Skeletal muscle tissue (tissue), 4 donors: ENCODE data around the gene CAPN2. TPM values are rescaled to one million over a fixed set of nuclear protein-coding genes. Genes with fewer than 3 reads are reported as not detected.
"Not testable (repeated sequence)": the region's sequence is repeated elsewhere in the genome, so short reads cannot be mapped to it uniquely, and the experiment has no call there.

ENCODE experiments used
- H3K27ac ChIP-seq: one replicate; pipeline ENCODE4 v1.7.0; 2013; ENCODE audit warnings: mild to moderate bottlenecking, low read depth, low read length, inconsistent platforms
- H3K27me3 ChIP-seq, 3 donors: one replicate each; pipeline ENCODE4 v1.7.0; 2013; ENCODE audit warnings: low read length in 3 of 3; ENCODE audit not compliant: control insufficient read depth in 3 of 3, insufficient read depth in 3 of 3
- H3K36me3 ChIP-seq, 3 donors: one replicate each; pipeline ENCODE4 v1.7.0; 2013; ENCODE audit warnings: low read length in 3 of 3; ENCODE audit not compliant: control insufficient read depth in 3 of 3, insufficient read depth in 3 of 3
- H3K4me1 ChIP-seq, 3 donors: one replicate each; pipeline ENCODE4 v1.7.0; 2013; ENCODE audit warnings: low read length in 3 of 3, mild to moderate bottlenecking in 3 of 3; ENCODE audit not compliant: control insufficient read depth in 3 of 3, insufficient read depth in 3 of 3
- H3K4me3 ChIP-seq, 3 donors: one replicate each; pipeline ENCODE4 v1.7.0; 2013; ENCODE audit warnings: low read length in 3 of 3
- H3K9ac ChIP-seq, 3 donors: one replicate each; pipeline ENCODE4 v1.7.0; 2013; ENCODE audit warnings: low read length in 3 of 3, mild to moderate bottlenecking in 3 of 3, moderate library complexity in 2 of 3, low read depth in 1 of 3
- H3K9me3 ChIP-seq, 3 donors: one replicate each; pipeline ENCODE4 v1.7.0; 2013; ENCODE audit warnings: low read length in 3 of 3; ENCODE audit not compliant: control insufficient read depth in 3 of 3
- total RNA-seq: library from RNA; depleted of rRNA; stranded (reverse); fragments of >200 nt; gene quantifications from one replicate; pipeline ENCODE4 v1.2.3, GENCODE V29; 2014
- donor health status: Osteomylitis.

CAPN2 gene
- total RNA-seq, 1 donor from 2014 or later: 78.8 TPM

GRCh38 chr1:223726380-223727001 is 14.2 kb downstream of the CAPN2 start:
- H3K4me3 ChIP-seq: peak overlapping the region in 2 of 3 donors; percentile 13 to 39
- H3K27me3 ChIP-seq: no peaks in the 10 kb centered on the region
- no peaks in the 10 kb centered on the region for H3K9me3 ChIP-seq
- peaks cover 32 to 42% (median 39%) of the 10 kb centered on the region in 3 donors for H3K4me1 ChIP-seq
- H3K36me3 ChIP-seq: peaks cover 4 to 20% (median 18%) of the 10 kb centered on the region in 3 donors
- peak overlapping the region in 2 of 3 donors; percentile 7 to 12 for H3K9ac ChIP-seq
- H3K27ac ChIP-seq: peak overlapping the region; percentile 62

DNA sequence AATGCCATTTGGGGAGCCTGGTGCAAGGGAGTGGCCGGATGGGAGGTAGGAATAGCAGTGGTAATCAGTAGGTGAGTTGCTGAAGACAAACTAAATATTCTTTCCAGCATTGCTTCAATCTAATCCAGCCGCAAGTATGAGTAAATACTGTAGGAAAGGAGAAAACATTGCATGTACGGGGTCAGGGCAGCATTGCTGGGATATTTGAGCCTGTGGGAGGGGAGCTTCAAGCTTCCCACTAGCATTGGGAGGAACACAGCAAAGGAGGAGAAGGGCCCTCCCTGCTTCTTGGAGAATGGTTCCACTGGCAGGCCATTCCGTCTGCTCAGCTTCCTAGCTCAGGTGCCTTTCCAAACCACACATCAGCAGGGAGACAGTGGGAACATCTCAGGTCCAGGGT is 15.2 kb downstream of the CAPN2 start:
- H3K9me3 ChIP-seq: no peaks in the 10 kb centered on the region
- peak overlapping the region; percentile 42 for H3K27ac ChIP-seq
- no peak overlapping the region for H3K9ac ChIP-seq
- H3K4me1 ChIP-seq: peaks cover 41 to 47% (median 42%) of the 10 kb centered on the region in 3 donors
- no peaks in the 10 kb centered on the region for H3K27me3 ChIP-seq
- H3K36me3 ChIP-seq: peaks cover 3 to 18% (median 18%) of the 10 kb centered on the region in 3 donors
- no peak overlapping the region for H3K4me3 ChIP-seq

GRCh38 chr1:223729906-223730305 is 17.6 kb downstream of the CAPN2 start:
- Histone ChIP-seq H3K9me3 (no peaks in the 10 kb centered on the region), H3K27ac (peak overlapping the region; percentile 41), H3K4me3 (no peak overlapping the region), H3K36me3 (peaks cover 0 to 8% (median 7%) of the 10 kb centered on the region in 3 donors), H3K27me3 (no peaks in the 10 kb centered on the region), H3K9ac (no peak overlapping the region), H3K4me1 (peaks cover 60 to 68% (median 65%) of the 10 kb centered on the region in 3 donors)

DNA sequence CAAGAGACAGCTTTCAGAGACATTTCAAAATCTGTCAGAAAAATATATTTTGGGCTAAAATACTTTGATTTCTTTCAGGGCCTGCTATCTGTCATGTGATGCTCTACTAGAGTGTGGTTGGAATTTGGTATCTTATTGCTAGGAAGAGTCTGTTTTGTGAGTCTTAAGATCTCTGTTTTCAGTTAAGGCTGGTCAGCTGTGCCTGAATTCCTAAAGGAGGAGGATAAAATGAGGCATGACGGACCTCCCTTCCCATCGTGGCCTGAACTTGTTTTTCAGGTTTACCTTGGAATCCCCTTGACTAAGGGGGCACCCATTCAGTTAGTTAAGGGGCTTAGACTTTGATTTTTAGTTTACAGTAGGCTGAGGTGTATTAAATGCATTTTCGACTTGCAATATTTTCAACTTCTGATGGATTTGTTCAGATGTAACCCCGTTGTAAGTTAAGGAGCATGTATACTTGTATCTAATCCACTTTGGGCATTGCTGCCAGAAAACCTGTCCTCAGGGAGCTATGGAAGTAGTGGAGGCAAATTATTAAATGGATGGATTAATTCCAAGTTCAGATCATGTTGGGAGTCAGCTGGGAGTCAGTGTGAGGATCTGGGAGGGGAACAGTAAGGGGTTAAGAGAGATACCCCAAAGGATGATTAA is 18.3 kb downstream of the CAPN2 start:
- H3K27ac ChIP-seq: peak overlapping the region; percentile 41
- no peak overlapping the region for H3K9ac ChIP-seq
- H3K4me1 ChIP-seq: peaks cover 57 to 66% (median 63%) of the 10 kb centered on the region in 3 donors
- H3K27me3 ChIP-seq: no peaks in the 10 kb centered on the region
- peak overlapping the region in 1 of 3 donors; percentile 19 for H3K4me3 ChIP-seq
- H3K36me3 ChIP-seq: peaks cover 0 to 7% (median 7%) of the 10 kb centered on the region in 3 donors
- H3K9me3 ChIP-seq: no peaks in the 10 kb centered on the region

DNA sequence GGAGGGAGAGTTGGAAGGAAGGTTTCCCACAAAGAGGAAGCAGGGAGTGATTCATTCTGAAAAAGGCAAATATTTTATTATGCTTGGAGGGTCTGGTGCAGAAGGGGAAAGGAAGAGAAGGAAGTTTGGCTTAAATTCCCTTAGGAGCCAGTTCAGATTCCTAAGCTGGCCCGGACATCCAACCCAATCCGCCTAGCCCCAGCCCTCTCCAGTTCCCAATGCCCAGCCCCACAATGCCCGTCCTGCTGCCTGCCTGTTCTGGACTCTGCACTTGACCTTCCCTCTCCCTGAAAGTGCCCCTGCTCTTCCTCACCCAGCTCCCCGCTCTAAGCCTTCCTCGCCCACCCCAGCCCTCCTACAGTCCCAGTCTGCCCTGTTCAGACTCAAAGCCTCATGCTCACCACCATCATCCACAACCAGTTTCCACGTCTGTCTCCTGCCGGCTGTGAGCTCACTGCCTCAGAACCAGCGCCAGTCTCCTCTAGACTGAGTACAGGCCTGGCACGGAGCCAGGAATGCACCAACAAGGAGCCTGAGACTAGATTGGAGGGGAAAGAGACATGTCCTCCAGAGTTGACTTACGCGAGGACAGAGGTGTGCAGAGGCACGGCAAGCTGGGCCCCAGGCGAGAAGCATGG is 18.9 kb downstream of the CAPN2 start:
- Histone ChIP-seq H3K36me3 (peaks cover 1 to 7% (median 7%) of the 10 kb centered on the region in 3 donors), H3K9ac (peak overlapping the region in 2 of 3 donors; percentile 40 to 54), H3K27ac (peak overlapping the region; percentile 41), H3K4me1 (peaks cover 50 to 59% (median 57%) of the 10 kb centered on the region in 3 donors), H3K27me3 (no peaks in the 10 kb centered on the region), H3K4me3 (peak overlapping the region in 1 of 3 donors; percentile 19), H3K9me3 (no peaks in the 10 kb centered on the region)

DNA sequence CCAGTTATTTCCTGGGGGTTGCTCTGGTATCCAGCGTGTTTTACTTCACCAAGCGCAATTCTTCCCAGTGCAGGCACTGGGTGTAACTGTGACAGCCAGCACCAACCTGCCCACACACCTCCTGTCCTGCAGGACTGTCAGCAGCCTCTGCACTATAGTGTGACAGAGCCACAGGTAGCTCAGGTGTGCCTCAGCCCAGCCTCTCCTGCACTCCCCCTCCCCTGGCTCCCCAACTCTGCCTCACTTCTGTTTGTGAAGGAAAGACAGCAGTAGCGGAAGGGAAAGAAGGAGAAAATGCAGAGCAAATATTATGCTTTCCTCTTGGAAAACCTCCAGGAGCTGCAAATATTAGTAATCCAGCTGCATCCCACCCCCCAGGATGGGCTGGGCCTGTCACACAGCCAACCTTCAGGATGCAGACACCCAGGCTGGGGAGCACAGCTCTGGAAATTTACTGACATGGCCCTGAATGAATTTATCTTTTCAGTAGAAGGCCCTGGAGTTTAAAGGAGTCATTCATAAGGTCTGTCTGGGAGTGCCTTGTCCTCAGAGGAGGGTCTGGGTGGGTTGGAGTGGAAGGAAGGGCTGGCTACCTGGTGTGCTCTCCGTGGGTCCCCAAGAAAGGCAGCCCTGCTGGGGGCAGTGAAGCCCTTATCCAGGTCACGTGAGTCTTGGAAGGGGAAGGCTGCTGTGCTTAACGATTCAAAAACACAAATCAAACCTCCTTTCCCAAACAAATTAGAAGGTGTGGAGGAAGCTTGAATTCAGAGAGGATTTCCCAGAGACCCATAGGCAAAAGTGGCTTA is 20.9 kb downstream of the CAPN2 start:
- Histone ChIP-seq H3K27ac (no peak overlapping the region), H3K4me1 (peaks cover 40 to 42% (median 41%) of the 10 kb centered on the region in 3 donors), H3K9ac (peak overlapping the region in 1 of 3 donors; percentile 42), H3K27me3 (no peaks in the 10 kb centered on the region), H3K4me3 (no peak overlapping the region), H3K9me3 (no peaks in the 10 kb centered on the region), H3K36me3 (peaks cover under 1 to 6% (median 2%) of the 10 kb centered on the region in 3 donors)

GRCh38 chr1:223733898-223734852 is 21.8 kb downstream of the CAPN2 start:
- Histone ChIP-seq H3K27ac (no peak overlapping the region), H3K4me3 (no peak overlapping the region), H3K36me3 (peaks cover 0 to 2% (median 0%) of the 10 kb centered on the region in 3 donors), H3K4me1 (peaks cover 44 to 48% (median 48%) of the 10 kb centered on the region in 3 donors), H3K9ac (peak overlapping the region in 2 of 3 donors; percentile 2 to 50), H3K9me3 (no peaks in the 10 kb centered on the region), H3K27me3 (no peaks in the 10 kb centered on the region)

- not testable (repeated sequence) for H3K36me3 ChIP-seq, H3K27me3 ChIP-seq, H3K9me3 ChIP-seq, H3K9ac ChIP-seq, H3K4me3 ChIP-seq, H3K27ac ChIP-seq
- peaks cover 35 to 43% (median 43%) of the 10 kb centered on the region in 3 donors for H3K4me1 ChIP-seq
Observed at GRCh38 chr1:223736638-223737037, 24.3 kb downstream of the CAPN2 start.

- Histone ChIP-seq H3K36me3 (peaks cover 0 to 2% (median 0%) of the 10 kb centered on the region in 3 donors), H3K9ac (no peak overlapping the region), H3K4me1 (peaks cover 28 to 40% (median 36%) of the 10 kb centered on the region in 3 donors)
Observed at GRCh38 chr1:223737342-223737741, 25.0 kb downstream of the CAPN2 start.

More at GRCh38 chr1:223737342-223737741, 25.0 kb downstream of the CAPN2 start:
- Histone ChIP-seq H3K27me3 (no peaks in the 10 kb centered on the region), H3K9me3 (no peaks in the 10 kb centered on the region), H3K4me3 (no peak overlapping the region), H3K27ac (no peak overlapping the region)
